VCaP (cell line): ENCODE data around the gene ERMAP.

Source experiments
- H3K27ac ChIP-seq: fragments of 450-650 bp; 2 replicates; pipeline ENCODE4 v1.5.1; 2017
- CTCF ChIP-seq: fragments of 450-650 bp; conservative IDR thresholded peaks from 2 replicates; pipeline ENCODE4 v1.5.1; 2017; ENCODE audit warnings: mild to moderate bottlenecking, moderate library complexity

Gene ERMAP

DNA sequence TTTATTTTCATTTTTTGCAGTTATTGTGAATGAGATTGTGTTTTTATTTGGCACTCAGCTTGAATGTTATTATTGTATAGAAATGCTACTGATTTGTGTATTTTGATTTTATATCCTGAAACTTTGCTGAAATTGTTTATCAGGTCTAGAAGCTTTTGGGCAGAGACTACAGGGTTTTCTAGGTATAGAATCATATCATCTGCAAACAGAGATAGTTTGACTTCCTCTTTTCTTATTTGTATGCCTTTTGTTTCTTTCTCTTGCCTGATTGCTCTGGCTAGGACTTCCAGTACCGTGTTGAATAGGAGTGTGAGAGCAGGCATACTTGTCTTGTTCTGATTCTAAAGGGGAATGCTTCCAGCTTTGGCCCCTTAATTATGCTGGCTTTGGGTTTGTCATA, 56.7 kb downstream of the ERMAP start:
- no peak overlapping the region for H3K27ac ChIP-seq
- no peak for TF ChIP-seq CTCF

GRCh38 chr1:42876009-42876408, 59.1 kb downstream of the ERMAP start:
- TF ChIP-seq CTCF, result no peak
- no peak overlapping the region for H3K27ac ChIP-seq

GRCh38 chr1:42877380-42877779, 60.5 kb downstream of the ERMAP start:
- TF ChIP-seq CTCF, result no peak

GRCh38 chr1:42880384-42880783, 63.5 kb downstream of the ERMAP start:
- no peak for TF ChIP-seq CTCF
- H3K27ac ChIP-seq, result no peak overlapping the region

More at GRCh38 chr1:42877380-42877779, 60.5 kb downstream of the ERMAP start:
- H3K27ac ChIP-seq, result no peak overlapping the region

DNA sequence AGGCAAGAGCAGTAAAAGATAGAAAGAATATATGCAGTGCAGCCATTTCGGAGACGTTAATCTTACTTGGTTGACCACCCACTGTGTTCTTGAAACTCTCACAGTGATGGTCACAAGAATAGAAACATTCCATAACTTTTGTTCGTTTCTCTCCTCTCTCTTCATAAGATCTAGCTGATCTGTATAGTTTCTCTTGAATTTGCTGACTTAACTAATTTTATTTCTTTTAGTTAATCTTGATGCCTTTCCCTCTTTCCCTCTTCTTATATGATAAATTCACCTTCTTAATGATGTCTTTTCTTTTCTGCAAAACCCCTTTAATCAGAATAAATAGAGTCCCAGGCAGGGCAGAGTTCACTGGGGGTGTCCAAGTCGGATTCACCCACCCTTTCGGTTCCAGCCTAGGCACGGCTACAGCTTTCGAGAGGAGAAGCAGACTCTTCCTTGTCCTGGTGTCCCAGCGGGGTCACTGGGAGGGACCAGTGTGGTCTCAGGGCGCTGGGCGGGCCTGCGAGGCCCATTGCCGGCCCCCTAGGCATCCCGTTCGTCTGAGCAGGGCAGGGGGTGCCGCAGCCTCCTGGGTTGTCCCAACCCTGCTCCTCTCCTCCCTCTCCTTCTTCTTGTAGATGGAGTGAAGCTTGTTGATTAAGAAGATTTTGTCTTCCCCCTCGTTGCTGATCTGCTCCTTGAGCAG, 69.3 kb downstream of the ERMAP start:
- TF ChIP-seq CTCF, result no peak

DNA sequence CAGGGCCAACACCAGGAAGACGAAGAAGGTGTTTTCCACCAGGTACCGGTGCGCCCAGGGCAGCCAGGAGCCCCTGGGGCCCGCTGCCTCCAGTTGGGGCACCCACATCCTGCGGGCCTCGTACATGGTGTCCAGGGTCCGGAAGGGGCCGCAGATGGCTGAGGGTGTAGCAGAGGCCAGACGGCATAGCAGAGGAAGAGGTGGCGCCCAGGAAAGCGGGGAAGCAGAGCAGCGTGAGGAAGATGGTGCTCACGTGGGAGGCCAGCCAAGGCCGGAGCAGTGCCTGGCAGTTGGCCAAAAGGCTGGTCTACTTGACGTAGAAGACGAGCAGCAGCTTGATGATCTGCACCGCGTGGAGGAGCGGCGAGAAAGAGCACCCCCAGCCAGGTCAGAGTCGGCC, 69.9 kb downstream of the ERMAP start:
- TF ChIP-seq CTCF, result no peak
- H3K27ac ChIP-seq, result no peak overlapping the region

More for the DNA sequence above, 69.3 kb downstream of the ERMAP start:
- no peak overlapping the region for H3K27ac ChIP-seq

GRCh38 chr1:42887366-42887765, 70.4 kb downstream of the ERMAP start:
- H3K27ac ChIP-seq, result no peak overlapping the region
- no peak for TF ChIP-seq CTCF
